ENCODE results near the gene SALL1. TPM values are rescaled to one million over a fixed set of nuclear protein-coding genes. Genes with fewer than 3 reads are reported as not detected.

The SALL1 gene
- total and polyA plus RNA-seq, 2 of the 13 experiments (the other 11 are each of a cell fraction or from before 2014, with no cell fraction given) = 6.6 to 12.3 TPM

GRCh38 chr16:51155820-51156806 lies 5.0 kb upstream of the SALL1 start (continued):
- TF ChIP-seq KIAA2018 (CRISPR knock-in tag; IDR thresholded peaks at IDR 0.05; ENCODE audit: borderline replicate concordance) (no peak), ZNF574 (CRISPR knock-in tag; IDR thresholded peaks at IDR 0.05) (0 out of 2 replicates have a peak, but pooled peaks have one; percentile 21), ZBTB4 (CRISPR knock-in tag; IDR thresholded peaks at IDR 0.05; ENCODE audit: borderline replicate concordance) (no peak)

All from HepG2 (cell line).